GM10248 (cell line): ENCODE results near the gene ZNF394.

Source experiments
- CTCF ChIA-PET: fragments of 300-600 bp; sonication (Branson Sonifier 250); formaldehyde crosslinking; extraction: SDS; loops from one replicate; lab custom pipeline; 2021; ENCODE audit warnings: antibody characterized with exemption; lab: Yijun Ruan, JAX
- POLR2A ChIA-PET: fragments of 350-650 bp; sonication (Branson Sonifier 250); formaldehyde crosslinking; extraction: SDS; loops from one replicate; lab custom pipeline; 2020; ENCODE audit warnings: antibody characterized with exemption; lab: Yijun Ruan, JAX
- DNase-seq: peaks from one replicate; pipeline ENCODE4 v3.0.0; 2012; ENCODE audit errors: extremely low spot score
- CTCF ChIP-seq: IDR thresholded peaks from 2 replicates; pipeline ENCODE4 v1.5.1; 2012; ENCODE audit warnings: mild to moderate bottlenecking, low read depth; ENCODE audit errors: extremely low read depth, missing control alignments, control extremely low read depth

Gene ZNF394

GRCh38 chr7:99539213-99539811 lies 39.2 kb upstream of the ZNF394 start:
- no peak for DNase-seq
- no peak for TF ChIP-seq CTCF
- CTCF ChIA-PET: no interaction called here
- POLR2A ChIA-PET: no interaction called here

GRCh38 chr7:99535667-99536066 lies 35.6 kb upstream of the ZNF394 start:
- no peak for TF ChIP-seq CTCF
- ChIA-PET POLR2A (no interaction called here), CTCF (no interaction called here)
- DNase-seq: no peak

- TF ChIP-seq CTCF: no peak
- ChIA-PET CTCF (interaction anchor here (1.0 to 1.4 kb wide), 3 partner anchors 7 to 16 kb away, joined by 3 to 4 read pairs (median 4); no protein-coding TSS in a partner anchor), POLR2A (no interaction called here)
- no peak for DNase-seq
Observed at GRCh38 chr7:99531354-99531765, 31.3 kb upstream of the ZNF394 start.

- DNase-seq: no peak
- TF ChIP-seq CTCF: no peak
- ChIA-PET POLR2A (no interaction called here), CTCF (interaction anchor here (0.8 to 1.4 kb wide), 5 partner anchors 9 to 31 kb away, joined by 3 to 5 read pairs (median 4); no protein-coding TSS in a partner anchor)
Observed at GRCh38 chr7:99525713-99526440, 25.8 kb upstream of the ZNF394 start.

- DNase-seq: no peak
- POLR2A ChIA-PET: no interaction called here
- no peak for TF ChIP-seq CTCF
- CTCF ChIA-PET: no interaction called here
Observed at GRCh38 chr7:99521399-99521798, 21.3 kb upstream of the ZNF394 start.

- no peak for TF ChIP-seq CTCF
Observed at GRCh38 chr7:99514050-99514449, 14.0 kb upstream of the ZNF394 start.

More at GRCh38 chr7:99514050-99514449, 14.0 kb upstream of the ZNF394 start:
- POLR2A ChIA-PET: interaction anchor here (0.5 to 2.0 kb wide), 2 partner anchors 10 to 110 kb away, joined by 4 to 5 read pairs; partner anchors contain the start of gene ZKSCAN5
- peak; percentile 37 for DNase-seq
- CTCF ChIA-PET: interaction anchor here (1.5 kb wide), 1 partner anchor 19 kb away, joined by 3 read pairs; no protein-coding TSS in a partner anchor
